ENCODE data around the gene MUC5B.

Gene MUC5B

DNA sequence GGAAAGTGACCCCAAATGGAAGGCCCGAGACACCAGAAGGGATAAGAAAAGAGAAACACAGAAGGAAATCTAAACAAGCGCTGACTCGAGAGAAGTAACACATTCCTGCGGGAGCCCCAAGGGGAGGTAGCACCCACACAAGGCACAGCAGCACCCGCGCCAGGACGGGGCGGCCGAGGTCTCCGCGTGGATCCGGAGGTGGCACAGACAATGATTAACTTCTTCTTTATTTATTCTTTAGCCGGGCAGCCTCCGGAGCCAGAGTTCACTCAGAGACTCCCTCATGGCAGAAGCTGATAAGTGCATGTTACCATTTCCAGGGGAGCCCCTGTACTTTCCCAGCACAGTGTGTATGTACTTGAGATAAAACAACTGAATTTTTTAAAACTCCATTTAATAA lies 81.5 kb downstream of the MUC5B start:
- no peak for DNase-seq (ENCODE audit: extremely low read depth, low read depth)
- TF ChIP-seq, protein P1, sequence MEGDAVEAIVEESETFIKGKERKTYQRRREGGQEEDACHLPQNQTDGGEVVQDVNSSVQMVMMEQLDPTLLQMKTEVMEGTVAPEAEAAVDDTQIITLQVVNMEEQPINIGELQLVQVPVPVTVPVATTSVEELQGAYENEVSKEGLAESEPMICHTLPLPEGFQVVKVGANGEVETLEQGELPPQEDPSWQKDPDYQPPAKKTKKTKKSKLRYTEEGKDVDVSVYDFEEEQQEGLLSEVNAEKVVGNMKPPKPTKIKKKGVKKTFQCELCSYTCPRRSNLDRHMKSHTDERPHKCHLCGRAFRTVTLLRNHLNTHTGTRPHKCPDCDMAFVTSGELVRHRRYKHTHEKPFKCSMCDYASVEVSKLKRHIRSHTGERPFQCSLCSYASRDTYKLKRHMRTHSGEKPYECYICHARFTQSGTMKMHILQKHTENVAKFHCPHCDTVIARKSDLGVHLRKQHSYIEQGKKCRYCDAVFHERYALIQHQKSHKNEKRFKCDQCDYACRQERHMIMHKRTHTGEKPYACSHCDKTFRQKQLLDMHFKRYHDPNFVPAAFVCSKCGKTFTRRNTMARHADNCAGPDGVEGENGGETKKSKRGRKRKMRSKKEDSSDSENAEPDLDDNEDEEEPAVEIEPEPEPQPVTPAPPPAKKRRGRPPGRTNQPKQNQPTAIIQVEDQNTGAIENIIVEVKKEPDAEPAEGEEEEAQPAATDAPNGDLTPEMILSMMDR (IDR thresholded peaks at IDR 0.05; ENCODE audit: low read depth, low read length, missing control alignments) = no peak
- H3K4me3 ChIP-seq (replicated peaks; ENCODE audit: low read depth, low read length) = no peak overlapping the region

GRCh38 chr11:1305063-1305495 lies 82.2 kb downstream of the MUC5B start:
- TF ChIP-seq, protein P1 (IDR thresholded peaks at IDR 0.05; ENCODE audit: low read depth, low read length, missing control alignments) = no peak
- DNase-seq (ENCODE audit: extremely low read depth, low read depth) = no peak
- no peak overlapping the region for H3K4me3 ChIP-seq (replicated peaks; ENCODE audit: low read depth, low read length)

DNA sequence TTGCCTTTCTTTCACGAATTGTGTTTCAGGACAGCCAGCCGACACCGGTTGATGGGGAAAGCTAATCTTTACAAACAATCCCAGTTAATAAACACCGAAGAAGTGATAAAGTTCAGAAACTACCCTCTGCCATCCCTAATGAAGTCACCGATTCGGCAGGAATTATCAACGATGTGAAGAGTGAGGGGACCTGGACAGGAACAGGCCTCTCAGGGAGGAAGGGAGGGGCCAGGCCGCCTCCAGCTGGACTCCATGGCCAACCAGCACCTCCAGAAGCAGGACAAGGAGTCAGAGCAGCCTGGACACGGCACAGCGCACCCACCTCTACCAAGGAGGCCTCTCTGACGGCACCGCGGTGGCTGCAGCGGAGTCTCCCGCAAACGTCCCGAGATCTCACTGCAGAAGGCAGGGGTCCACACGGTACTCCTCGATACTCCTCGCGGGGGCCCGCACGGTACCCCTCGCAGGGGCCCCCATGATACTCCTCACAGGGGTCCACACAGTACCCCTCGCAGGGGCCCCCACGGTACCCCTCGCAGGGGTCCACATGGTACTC lies 82.7 kb downstream of the MUC5B start:
- TF ChIP-seq, protein P1 (IDR thresholded peaks at IDR 0.05; ENCODE audit: low read depth, low read length, missing control alignments) = no peak
- no peak for DNase-seq (ENCODE audit: extremely low read depth, low read depth)
- no peak overlapping the region for H3K4me3 ChIP-seq (replicated peaks; ENCODE audit: low read depth, low read length)

- TF ChIP-seq, protein P1 (IDR thresholded peaks at IDR 0.05; ENCODE audit: low read depth, low read length, missing control alignments) = no peak
- no peak overlapping the region for H3K4me3 ChIP-seq (replicated peaks; ENCODE audit: low read depth, low read length)
- no peak for DNase-seq (ENCODE audit: extremely low read depth, low read depth)
Observed at GRCh38 chr11:1306186-1307162, 83.6 kb downstream of the MUC5B start.

GRCh38 chr11:1307163-1307870 lies 84.5 kb downstream of the MUC5B start:
- DNase-seq (ENCODE audit: extremely low read depth, low read depth) = no peak
- H3K4me3 ChIP-seq (replicated peaks; ENCODE audit: low read depth, low read length) = no peak overlapping the region
- TF ChIP-seq, protein P1 (IDR thresholded peaks at IDR 0.05; ENCODE audit: low read depth, low read length, missing control alignments) = no peak

- TF ChIP-seq, protein P1 (IDR thresholded peaks at IDR 0.05; ENCODE audit: low read depth, low read length, missing control alignments) = no peak
- no peak for DNase-seq (ENCODE audit: extremely low read depth, low read depth)
- H3K4me3 ChIP-seq (replicated peaks; ENCODE audit: low read depth, low read length) = peak overlapping the region; percentile 64
Observed at GRCh38 chr11:1307998-1308742, 85.3 kb downstream of the MUC5B start.
